22Rv1 (cell line): ENCODE measurements around the gene SLC25A21.

Experiments used
- H3K27ac ChIP-seq: fragments of 450-650 bp; 2 replicates; pipeline ENCODE4 v1.5.1; 2017
- CTCF ChIP-seq: fragments of 450-650 bp; IDR thresholded peaks from 2 replicates; pipeline ENCODE4 v1.5.1; 2017; ENCODE audit warnings: mild to moderate bottlenecking
- ZFX ChIP-seq: fragments of 450-650 bp; IDR thresholded peaks from 2 replicates; pipeline ENCODE4 v1.6.1; 2017; ENCODE audit warnings: antibody characterized with exemption, borderline replicate concordance

The SLC25A21 gene

GRCh38 chr14:37048666-37049071, 123.7 kb downstream of the SLC25A21 start:
- TF ChIP-seq ZFX (no peak), CTCF (no peak)
- H3K27ac ChIP-seq = no peak overlapping the region

DNA sequence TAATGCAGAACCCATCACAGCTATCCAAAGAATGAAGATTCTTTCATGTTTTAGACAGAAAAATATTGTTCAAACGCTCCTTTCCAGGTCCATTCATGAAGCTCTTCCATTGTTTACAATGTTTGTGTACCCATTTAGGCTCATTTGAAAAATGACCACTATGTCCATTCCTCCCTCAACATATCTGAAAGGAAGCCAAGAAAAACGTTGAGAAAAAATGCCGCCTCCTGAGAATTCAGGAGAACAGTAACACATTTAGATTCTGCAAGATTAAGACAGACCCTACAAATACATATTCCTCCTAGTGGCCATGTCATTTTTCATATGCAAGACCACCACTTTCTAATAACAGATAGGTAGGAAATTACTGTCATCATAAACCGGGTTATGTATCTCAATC, 124.4 kb downstream of the SLC25A21 start:
- TF ChIP-seq CTCF (no peak), ZFX (no peak)
- no peak overlapping the region for H3K27ac ChIP-seq

DNA sequence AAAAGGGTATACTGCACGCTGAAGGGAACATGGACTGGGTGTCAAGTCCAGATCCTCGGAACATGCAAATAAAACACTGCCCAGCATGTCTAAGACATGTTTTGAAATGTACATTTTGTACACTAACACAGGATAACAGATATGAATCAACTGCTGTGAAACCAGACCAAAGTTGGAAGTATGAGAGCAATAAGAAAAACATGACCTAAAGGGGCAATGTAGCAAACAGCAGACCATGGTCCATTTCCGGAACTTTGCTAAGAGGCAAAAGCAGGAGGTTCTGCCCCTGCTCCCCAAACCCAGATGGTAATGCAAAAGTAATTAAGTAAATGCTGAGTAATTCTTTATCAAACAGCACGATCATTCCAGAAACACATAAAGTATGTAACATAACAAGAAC, 125.2 kb downstream of the SLC25A21 start:
- H3K27ac ChIP-seq = no peak overlapping the region
- TF ChIP-seq CTCF = no peak
- TF ChIP-seq ZFX = no peak

GRCh38 chr14:37046815-37047214, 125.6 kb downstream of the SLC25A21 start:
- no peak overlapping the region for H3K27ac ChIP-seq
- TF ChIP-seq ZFX = no peak
- no peak for TF ChIP-seq CTCF

DNA sequence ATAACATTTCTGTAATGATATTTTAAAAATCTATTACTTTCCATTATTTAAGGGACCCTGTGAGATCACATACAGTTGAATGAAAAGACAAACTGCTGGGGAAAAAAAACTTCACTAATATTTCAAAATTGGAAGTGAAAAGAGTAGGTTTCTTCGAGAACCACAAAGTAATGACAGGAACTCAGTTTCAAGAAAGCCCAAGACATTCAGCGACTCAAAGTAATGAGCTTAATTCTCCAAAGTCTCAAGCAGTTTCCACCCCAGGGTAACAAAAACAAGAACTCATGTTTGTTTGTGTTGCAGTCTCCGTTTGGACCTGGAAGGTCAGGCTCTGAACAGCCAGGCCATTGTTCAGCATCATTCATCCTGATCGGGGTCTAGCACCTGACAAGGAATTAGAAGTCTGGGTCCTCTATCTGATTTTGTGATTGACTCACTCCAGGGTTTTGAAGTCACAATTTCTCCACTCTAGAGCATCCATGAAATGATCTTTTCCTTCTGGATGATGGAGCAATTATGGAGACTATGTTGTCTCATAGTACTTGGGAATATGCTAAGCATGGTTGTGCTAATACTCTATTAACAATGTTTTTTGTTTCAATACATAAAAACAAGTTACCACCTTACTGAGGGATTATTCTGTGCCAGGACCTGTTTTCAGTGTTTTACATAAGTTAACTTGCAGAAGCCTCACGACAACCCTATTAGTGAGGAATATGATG, 126.9 kb downstream of the SLC25A21 start:
- no peak overlapping the region for H3K27ac ChIP-seq
- TF ChIP-seq CTCF (no peak), ZFX (no peak)

DNA sequence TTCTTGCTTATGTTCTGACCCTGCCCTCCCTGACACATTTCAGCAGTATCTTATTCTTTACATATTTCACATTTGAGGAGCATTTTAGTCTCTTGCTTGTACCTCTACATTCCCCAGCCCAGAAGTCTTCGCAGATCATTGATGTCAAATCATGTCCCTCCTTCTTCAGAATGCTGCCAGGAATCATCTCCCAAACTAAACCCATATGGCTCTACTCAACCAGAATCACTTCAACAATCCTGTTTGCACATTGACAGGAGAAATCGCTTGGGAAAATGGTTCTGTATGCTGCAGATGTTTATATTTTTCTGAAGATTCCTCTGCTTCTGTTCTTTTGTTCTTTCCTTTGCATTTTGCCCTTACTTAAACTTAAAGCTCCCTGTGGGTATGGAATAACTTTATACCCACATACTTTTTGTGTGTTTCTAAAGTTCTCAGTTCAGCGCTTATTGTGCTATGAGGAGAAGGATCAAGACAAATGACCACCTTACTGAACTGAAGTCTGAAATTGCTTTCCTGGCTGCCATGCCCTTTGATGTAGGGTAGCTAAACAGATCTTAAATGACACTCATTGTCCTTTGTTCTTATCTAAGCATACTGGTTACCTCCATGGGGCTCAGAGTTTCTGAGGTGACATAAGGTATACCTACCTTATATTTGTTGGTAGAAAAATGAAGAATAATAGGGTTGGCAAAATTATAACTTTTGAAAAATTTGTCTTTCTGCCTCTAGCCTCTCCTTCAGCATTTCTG, 134.6 kb downstream of the SLC25A21 start:
- TF ChIP-seq ZFX (no peak), CTCF (no peak)
- no peak overlapping the region for H3K27ac ChIP-seq
